HL-60 (cell line): ENCODE results near the gene LSAMP.

ENCODE experiments used
- DNase-seq, 2 experiments: peaks; one replicate each; pipeline ENCODE4 v3.0.0-alpha.2; 2010 to 2020; ENCODE audit warnings: low read depth in 1 of 2, low spot score in 1 of 2
- H3K27ac ChIP-seq: fragments of 250-450 bp; sonication (Bioruptor Pico); replicated peaks from 2 replicates; pipeline ENCODE4 v1.5.1; 2020; ENCODE audit warnings: mild to moderate bottlenecking, moderate library complexity
- H3K27me3 ChIP-seq: fragments of 250-450 bp; sonication (Bioruptor Pico); 2 replicates; pipeline ENCODE4 v1.5.1; 2021; ENCODE audit warnings: mild to moderate bottlenecking, moderate library complexity; ENCODE audit not compliant: insufficient read depth, poor library complexity, severe bottlenecking
- H3K4me3 ChIP-seq: replicated peaks from 2 replicates; pipeline ENCODE4 v1.5.1; 2011; ENCODE audit warnings: mild to moderate bottlenecking, control low read depth, low read length; ENCODE audit not compliant: insufficient read depth
- CTCF ChIP-seq: IDR thresholded peaks from one replicate; pipeline ENCODE4 v1.5.1; 2011; ENCODE audit warnings: low read length, control low read depth, inconsistent platforms; ENCODE audit not compliant: insufficient read depth
- GABPA ChIP-seq: IDR thresholded peaks from 2 replicates; pipeline ENCODE4 v1.6.1; 2012; ENCODE audit warnings: low read depth
- POLR2AphosphoS5 ChIP-seq: IDR thresholded peaks from 2 replicates; pipeline ENCODE4 v1.6.1; 2012; ENCODE audit warnings: low read depth
- REST ChIP-seq: IDR thresholded peaks from 2 replicates; pipeline ENCODE4 v1.6.1; 2012; ENCODE audit warnings: low read depth; ENCODE audit not compliant: insufficient replicate concordance
- SPI1 ChIP-seq: IDR thresholded peaks from 2 replicates; pipeline ENCODE4 v1.6.1; 2012; ENCODE audit warnings: low read depth, mild to moderate bottlenecking, borderline replicate concordance

LSAMP gene

GRCh38 chr3:116444819-116445310 lies 422 bp downstream of the LSAMP start:
- Histone ChIP-seq H3K27ac (no peak overlapping the region), H3K27me3 (peaks cover 5% of the 10 kb centered on the region), H3K4me3 (no peak overlapping the region)
- no peak for DNase-seq
- TF ChIP-seq GABPA (no peak), REST (no peak), CTCF (no peak), POLR2AphosphoS5 (no peak), SPI1 (no peak)

- H3K4me3 ChIP-seq = no peak overlapping the region
Measured at GRCh38 chr3:116444115-116444747, 1.1 kb downstream of the LSAMP start.

More at GRCh38 chr3:116444115-116444747, 1.1 kb downstream of the LSAMP start:
- Histone ChIP-seq H3K27me3 (peaks cover 5% of the 10 kb centered on the region), H3K27ac (no peak overlapping the region)
- DNase-seq = no peak
- TF ChIP-seq GABPA (no peak), REST (no peak), CTCF (no peak), SPI1 (no peak)
